HG02763 (cell line): Measurements from ENCODE around the gene OSBPL5.
"Not testable (repeated sequence)": the region's sequence is repeated elsewhere in the genome, so short reads cannot be mapped to it uniquely, and the experiment has no call there.

Experiments used
- ATAC-seq: cut with Tn5 transposase; IDR thresholded peaks from one replicate; pipeline ENCODE4 v1.9.1; 2021; ENCODE audit warnings: mild to moderate bottlenecking, moderate library complexity; ENCODE audit not compliant: unreplicated experiment

Gene OSBPL5

GRCh38 chr11:3123761-3124733 is 41.1 kb downstream of the OSBPL5 start:
- ATAC-seq = no peak

- ATAC-seq = no peak
Observed at GRCh38 chr11:3123305-3123704, 41.8 kb downstream of the OSBPL5 start.

GRCh38 chr11:3122775-3123201 is 42.3 kb downstream of the OSBPL5 start:
- ATAC-seq = no peak

GRCh38 chr11:3121931-3122774 is 43.0 kb downstream of the OSBPL5 start:
- no peak for ATAC-seq

- ATAC-seq = no peak
Observed at GRCh38 chr11:3121416-3121815, 43.7 kb downstream of the OSBPL5 start.

- ATAC-seq = no peak
Observed at GRCh38 chr11:3120071-3120792, 44.9 kb downstream of the OSBPL5 start.

GRCh38 chr11:3119141-3119821 is 45.8 kb downstream of the OSBPL5 start:
- ATAC-seq = no peak

GRCh38 chr11:3115321-3115720 is 49.8 kb downstream of the OSBPL5 start:
- no peak for ATAC-seq

- not testable (repeated sequence) for ATAC-seq
Observed at GRCh38 chr11:3113661-3114060, 51.4 kb downstream of the OSBPL5 start.

- no peak for ATAC-seq
Observed at GRCh38 chr11:3111919-3112690, 53.0 kb downstream of the OSBPL5 start.

- ATAC-seq = no peak
Observed at GRCh38 chr11:3111466-3111865, 53.6 kb downstream of the OSBPL5 start.

GRCh38 chr11:3109921-3110706 is 55.0 kb downstream of the OSBPL5 start:
- no peak for ATAC-seq

GRCh38 chr11:3109434-3109833 is 55.7 kb downstream of the OSBPL5 start:
- no peak for ATAC-seq

GRCh38 chr11:3108183-3108721 is 56.9 kb downstream of the OSBPL5 start:
- no peak for ATAC-seq

- no peak for ATAC-seq
Observed at GRCh38 chr11:3107608-3108182, 57.4 kb downstream of the OSBPL5 start.

- ATAC-seq = no peak
Observed at GRCh38 chr11:3106736-3107524, 58.2 kb downstream of the OSBPL5 start.
